Measurements from ENCODE around the gene DRGX.

DNA sequence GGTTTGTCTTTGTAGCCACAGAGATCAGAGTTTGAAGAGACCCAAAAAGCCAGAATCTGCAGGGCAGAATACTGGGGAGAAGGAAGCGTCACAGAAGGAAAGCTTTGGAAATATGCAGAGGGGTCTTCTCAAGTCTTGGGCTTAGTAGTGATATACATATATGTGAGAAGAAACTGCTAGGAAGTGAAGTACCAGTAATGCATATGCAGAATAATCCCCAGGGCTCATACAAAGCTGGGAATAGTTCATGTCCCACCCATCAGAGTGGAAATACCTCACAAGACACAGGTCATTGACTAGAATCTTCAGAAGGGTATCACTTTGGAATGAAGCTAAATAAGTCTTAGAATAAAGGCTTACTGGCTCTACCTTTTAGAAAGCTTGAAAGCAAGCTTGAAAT, 57.3 kb downstream of the DRGX start:
- TF ChIP-seq CTCF (IDR thresholded peaks at IDR 0.05; ENCODE audit: extremely low read depth in 1 of 2, insufficient read depth in 1 of 2, low read depth in 1 of 2, low read length in 2 of 2) (no peak), POLR2AphosphoS5 (IDR thresholded peaks at IDR 0.05; ENCODE audit: insufficient read depth, low read depth, low read length) (no peak), POLR2A (IDR thresholded peaks at IDR 0.05; ENCODE audit: low read depth, low read length) (no peak), EZH2 (IDR thresholded peaks at IDR 0.05; ENCODE audit: borderline replicate concordance, low read depth, low read length, severe bottlenecking) (no peak)

Data from endothelial cell of umbilical vein (primary cell).